T-helper 17 cell (primary cell): ENCODE data around the gene DHRS7B. TPM values are rescaled to one million over a fixed set of nuclear protein-coding genes. Genes with fewer than 3 reads are reported as not detected.
"Not testable (repeated sequence)": the region's sequence is repeated elsewhere in the genome, so short reads cannot be mapped to it uniquely, and the experiment has no call there.

Experiments
- ATAC-seq: fragments of 150-1000 bp; cut with Tn5 transposase; 2 replicates; pipeline ENCODE4 v1.10.0; 2021; ENCODE audit warnings: mild to moderate bottlenecking, moderate library complexity
- DNase-seq, 3 donors: peaks; one replicate each; pipeline versions ENCODE4 v3.0.0 to v3.0.0-alpha.2; 2020 to 2021
- H3K9me3 ChIP-seq: one replicate; pipeline ENCODE4 v1.7.0; 2013; ENCODE audit warnings: low read length, mild to moderate bottlenecking; ENCODE audit not compliant: control insufficient read depth, poor library complexity, severe bottlenecking
- H3K27ac Mint-ChIP-seq: one replicate; pipeline ENCODE4 v1.8.0; 2022; ENCODE audit warnings: mild to moderate bottlenecking, moderate library complexity, mixed read lengths
- H3K27me3 Mint-ChIP-seq: one replicate; pipeline ENCODE4 v1.8.0; 2022; ENCODE audit warnings: mixed read lengths
- H3K36me3 Mint-ChIP-seq: one replicate; pipeline ENCODE4 v1.8.0; 2022; ENCODE audit warnings: low read depth, mixed read lengths
- H3K4me1 Mint-ChIP-seq: one replicate; pipeline ENCODE4 v1.8.0; 2022; ENCODE audit warnings: mild to moderate bottlenecking, mixed read lengths
- H3K4me3 Mint-ChIP-seq: one replicate; pipeline ENCODE4 v1.8.0; 2022; ENCODE audit warnings: mild to moderate bottlenecking, moderate library complexity, mixed read lengths
- total RNA-seq, 4 donors: library from RNA in 2 of 4; stranded (reverse) in 2 of 4; gene quantifications; one replicate each; pipeline ENCODE4 v1.2.3 and lab custom pipeline; 2022 to 2026

DHRS7B gene
- total RNA-seq (1 to 10 TPM; 6.7 to 7.0 TPM), total RNA-seq (lab: John Stamatoyannopoulos, UW) (8.2 to 8.6 reads per million in 2 donors)

DNA sequence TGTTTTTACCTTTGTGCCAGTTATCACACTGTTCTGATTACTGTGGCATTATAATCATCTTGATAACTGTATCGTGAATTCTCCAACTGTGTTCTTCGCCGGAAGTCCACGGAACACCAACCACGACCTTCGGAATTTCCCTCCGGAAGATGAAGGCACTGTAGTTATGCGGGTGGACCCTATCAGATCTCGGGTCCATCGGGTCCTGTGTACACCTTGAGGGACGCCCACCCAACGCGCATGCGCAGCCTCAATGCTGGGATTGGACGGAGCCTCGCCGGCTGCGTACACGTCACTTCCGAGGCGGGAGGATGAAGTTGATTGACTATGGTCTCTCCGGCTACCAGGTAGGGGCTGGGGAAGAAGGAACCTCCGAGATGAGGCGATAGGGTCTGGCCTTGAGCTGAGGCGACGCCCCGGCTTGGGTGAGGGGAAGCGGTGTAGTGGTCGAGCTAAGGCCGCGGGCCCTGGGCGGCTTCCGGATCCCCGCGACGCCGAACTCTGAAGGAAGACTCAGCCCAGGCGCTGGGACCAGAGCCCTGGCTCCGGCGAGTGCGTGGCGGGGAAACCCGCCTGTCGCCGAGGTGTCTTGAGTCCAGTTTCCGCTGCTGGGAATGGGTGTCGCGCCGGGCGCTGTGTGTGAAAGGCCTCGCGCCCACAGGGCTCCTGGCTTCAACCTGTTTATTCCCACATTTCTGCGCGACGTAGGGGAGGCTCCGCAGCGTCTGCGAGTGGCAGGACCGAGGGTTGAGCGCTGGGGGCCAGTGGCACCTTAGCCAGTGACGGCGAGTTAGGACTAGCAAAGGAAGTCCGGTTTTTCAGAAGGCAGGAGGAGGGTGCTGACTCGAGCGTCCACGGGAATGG lies at the start of gene DHRS7B:
DHRS7B (plus strand) TSS at position 320 of the 864 bp plus-strand sequence; CDS start at position 328, 8 bp downstream.
- peak; percentile 89 for ATAC-seq
- H3K27ac Mint-ChIP-seq: peak within 1 kb of the TSS; percentile 99
- H3K4me1 Mint-ChIP-seq: peaks cover 22% of the 10 kb centered on the region

DNA sequence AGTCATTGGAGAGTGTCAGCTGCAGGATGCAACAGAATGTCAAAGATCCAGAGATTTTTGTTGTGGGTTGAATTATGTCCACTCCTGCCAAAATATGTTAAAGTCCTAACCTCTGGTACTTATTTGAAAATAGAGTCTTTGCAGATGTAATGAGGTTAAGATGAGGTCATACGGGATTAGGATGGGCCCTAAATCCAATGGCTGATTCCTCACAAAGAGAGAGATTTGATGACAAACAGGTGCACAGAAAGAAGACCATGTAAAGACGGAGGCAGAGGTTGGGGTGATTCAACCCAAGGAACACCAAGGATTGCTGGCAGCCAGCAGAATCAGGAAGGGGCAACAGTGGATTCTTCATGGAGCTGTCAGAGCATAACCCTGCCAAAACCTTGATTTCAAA lies 49.5 kb upstream of the DHRS7B start:
- Mint-ChIP-seq H3K27ac (no peak overlapping the region), H3K27me3 (peaks cover 36% of the 10 kb centered on the region), H3K4me3 (no peak overlapping the region), H3K4me1 (no peaks in the 10 kb centered on the region), H3K36me3 (peaks cover 4% of the 10 kb centered on the region)
- no peaks in the 10 kb centered on the region for H3K9me3 ChIP-seq
- no peak for DNase-seq
- no peak for ATAC-seq

More for the DNA sequence above, at the start of gene DHRS7B:
- H3K36me3 Mint-ChIP-seq: peaks cover 3% of the 10 kb centered on the region
- H3K9me3 ChIP-seq: no peaks in the 10 kb centered on the region
- DNase-seq: peak; percentile 93 to 94 (median 94)
- H3K4me3 Mint-ChIP-seq: peak within 1 kb of the TSS; percentile 95
- H3K27me3 Mint-ChIP-seq: no peaks in the 10 kb centered on the region

DNA sequence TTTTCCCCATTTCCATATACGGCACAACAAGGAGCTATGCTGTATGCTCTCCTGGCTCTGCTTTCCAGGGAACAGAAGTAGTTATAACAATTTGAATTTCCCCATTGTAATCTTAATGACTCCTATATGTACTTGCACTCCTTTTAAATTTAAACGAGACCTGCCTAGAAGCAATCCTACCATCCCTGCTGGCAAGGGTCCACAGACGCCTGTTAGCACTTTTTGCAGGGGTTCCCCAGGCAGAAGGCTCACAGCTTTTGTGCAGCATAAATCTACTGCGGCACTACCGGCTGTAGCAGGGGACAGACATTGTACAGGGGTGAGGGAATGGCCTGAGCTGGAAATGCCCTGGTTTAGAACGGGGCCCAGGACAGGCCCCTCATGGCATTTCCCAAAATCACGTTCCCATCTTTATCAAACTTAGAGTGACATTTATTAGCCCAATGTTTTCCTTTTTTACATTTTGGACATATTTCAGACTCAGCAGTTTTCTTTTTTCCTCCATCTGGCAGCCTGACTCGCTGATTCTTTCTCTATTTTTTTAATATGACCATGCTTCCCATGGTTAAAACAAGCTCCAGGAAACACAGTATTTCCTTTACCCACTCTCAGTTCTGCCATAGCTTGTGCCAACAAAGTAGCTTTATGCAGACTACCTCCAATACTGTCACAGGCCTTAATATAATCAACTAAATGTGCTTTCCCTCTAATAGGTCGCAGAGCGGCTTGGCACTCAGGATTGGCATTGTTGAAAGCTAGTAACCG lies 48.6 kb upstream of the DHRS7B start:
- DNase-seq (no peak), ATAC-seq (no peak)
- Mint-ChIP-seq H3K36me3 (peaks cover 4% of the 10 kb centered on the region), H3K4me1 (no peaks in the 10 kb centered on the region), H3K27ac (no peak overlapping the region), H3K27me3 (peaks cover 36% of the 10 kb centered on the region), H3K4me3 (no peak overlapping the region)
- H3K9me3 ChIP-seq: no peaks in the 10 kb centered on the region

GRCh38 chr17:21079196-21079595 lies 47.6 kb upstream of the DHRS7B start:
- no peaks in the 10 kb centered on the region for H3K9me3 ChIP-seq
- no peak overlapping the region for H3K4me3 Mint-ChIP-seq
- H3K4me1 Mint-ChIP-seq: no peaks in the 10 kb centered on the region
- H3K27me3 Mint-ChIP-seq: peaks cover 36% of the 10 kb centered on the region
- peaks cover 4% of the 10 kb centered on the region for H3K36me3 Mint-ChIP-seq
- ATAC-seq (no peak), DNase-seq (no peak)
- no peak overlapping the region for H3K27ac Mint-ChIP-seq

GRCh38 chr17:21082001-21082436 lies 44.7 kb upstream of the DHRS7B start:
- no peaks in the 10 kb centered on the region for H3K9me3 ChIP-seq
- DNase-seq (no peak), ATAC-seq (no peak)
- H3K4me1 Mint-ChIP-seq: no peaks in the 10 kb centered on the region
- peaks cover 3% of the 10 kb centered on the region for H3K36me3 Mint-ChIP-seq
- H3K27me3 Mint-ChIP-seq: peaks cover 35% of the 10 kb centered on the region
- no peak overlapping the region for H3K4me3 Mint-ChIP-seq
- H3K27ac Mint-ChIP-seq: no peak overlapping the region

GRCh38 chr17:21085280-21085679 lies 41.5 kb upstream of the DHRS7B start:
- H3K36me3 Mint-ChIP-seq, H3K4me3 Mint-ChIP-seq, ATAC-seq, DNase-seq, H3K27me3 Mint-ChIP-seq, H3K4me1 Mint-ChIP-seq, H3K9me3 ChIP-seq, H3K27ac Mint-ChIP-seq: not testable (repeated sequence)

DNA sequence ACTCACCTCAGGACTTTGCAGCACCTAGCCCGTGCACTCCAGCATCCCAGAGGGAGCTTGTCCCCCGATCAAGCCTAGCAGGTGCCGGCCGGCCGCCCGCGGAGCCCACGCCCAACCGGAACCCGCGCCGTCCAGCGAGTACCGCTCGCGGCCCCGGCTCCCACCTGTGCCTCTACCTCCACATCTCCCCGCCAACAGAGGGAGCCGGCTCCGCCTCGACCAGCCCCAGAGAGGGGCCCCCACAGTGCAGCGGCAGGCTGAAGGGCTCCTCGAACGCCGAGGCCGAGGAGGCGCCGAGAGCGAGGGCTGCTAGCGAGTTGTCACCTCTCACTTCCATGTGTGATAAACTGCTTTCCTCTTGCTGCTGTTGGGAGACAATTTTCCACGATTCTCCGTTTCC lies 41.1 kb upstream of the DHRS7B start:
- H3K4me3 Mint-ChIP-seq: no peak overlapping the region
- no peaks in the 10 kb centered on the region for H3K9me3 ChIP-seq
- peaks cover 6% of the 10 kb centered on the region for H3K27me3 Mint-ChIP-seq
- ATAC-seq (no peak), DNase-seq (no peak)
- peaks cover 3% of the 10 kb centered on the region for H3K36me3 Mint-ChIP-seq
- peaks cover 4% of the 10 kb centered on the region for H3K4me1 Mint-ChIP-seq
- no peak overlapping the region for H3K27ac Mint-ChIP-seq

GRCh38 chr17:21089145-21089544 lies 37.6 kb upstream of the DHRS7B start:
- H3K36me3 Mint-ChIP-seq: no peaks in the 10 kb centered on the region
- no peaks in the 10 kb centered on the region for H3K9me3 ChIP-seq
- H3K27ac Mint-ChIP-seq: no peak overlapping the region
- DNase-seq (no peak), ATAC-seq (no peak)
- peaks cover 6% of the 10 kb centered on the region for H3K27me3 Mint-ChIP-seq
- no peak overlapping the region for H3K4me3 Mint-ChIP-seq
- peaks cover 4% of the 10 kb centered on the region for H3K4me1 Mint-ChIP-seq

- ATAC-seq (no peak), DNase-seq (no peak)
- no peaks in the 10 kb centered on the region for H3K9me3 ChIP-seq
- Mint-ChIP-seq H3K4me3 (no peak overlapping the region), H3K27ac (no peak overlapping the region), H3K36me3 (no peaks in the 10 kb centered on the region), H3K27me3 (peaks cover under 1% of the 10 kb centered on the region), H3K4me1 (peaks cover 4% of the 10 kb centered on the region)
Measured at GRCh38 chr17:21089933-21090901, 36.5 kb upstream of the DHRS7B start.

GRCh38 chr17:21090902-21091618 lies 35.7 kb upstream of the DHRS7B start:
- ATAC-seq (no peak), DNase-seq (no peak)
- no peaks in the 10 kb centered on the region for H3K9me3 ChIP-seq
- H3K36me3 Mint-ChIP-seq: no peaks in the 10 kb centered on the region
- peak overlapping the region; percentile 16 for H3K27ac Mint-ChIP-seq
- peaks cover 4% of the 10 kb centered on the region for H3K4me1 Mint-ChIP-seq
- H3K27me3 Mint-ChIP-seq: no peaks in the 10 kb centered on the region
- H3K4me3 Mint-ChIP-seq: no peak overlapping the region

DNA sequence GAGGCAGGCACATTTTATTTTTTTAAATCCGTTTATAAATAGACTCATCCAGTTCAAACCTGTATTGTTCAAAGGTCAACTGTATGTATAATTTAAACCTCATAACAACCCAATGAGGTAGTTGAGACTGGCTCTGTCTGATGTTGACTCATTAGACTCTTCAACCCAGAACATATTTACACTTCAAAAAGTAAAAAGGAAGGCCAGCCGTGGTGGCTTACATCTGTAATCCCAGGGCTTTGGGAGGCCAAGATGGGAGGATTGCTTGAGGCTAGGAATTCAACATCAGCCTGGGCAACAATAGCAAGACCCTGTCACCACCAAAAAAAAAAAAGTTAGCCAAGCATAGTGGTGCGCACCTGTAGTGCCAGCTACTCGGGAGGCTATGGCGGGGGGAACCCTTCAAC lies 32.5 kb upstream of the DHRS7B start:
- no peak overlapping the region for H3K4me3 Mint-ChIP-seq
- H3K27ac Mint-ChIP-seq: no peak overlapping the region
- no peaks in the 10 kb centered on the region for H3K9me3 ChIP-seq
- peaks cover 12% of the 10 kb centered on the region for H3K4me1 Mint-ChIP-seq
- ATAC-seq (no peak), DNase-seq (no peak)
- no peaks in the 10 kb centered on the region for H3K27me3 Mint-ChIP-seq
- H3K36me3 Mint-ChIP-seq: no peaks in the 10 kb centered on the region

DNA sequence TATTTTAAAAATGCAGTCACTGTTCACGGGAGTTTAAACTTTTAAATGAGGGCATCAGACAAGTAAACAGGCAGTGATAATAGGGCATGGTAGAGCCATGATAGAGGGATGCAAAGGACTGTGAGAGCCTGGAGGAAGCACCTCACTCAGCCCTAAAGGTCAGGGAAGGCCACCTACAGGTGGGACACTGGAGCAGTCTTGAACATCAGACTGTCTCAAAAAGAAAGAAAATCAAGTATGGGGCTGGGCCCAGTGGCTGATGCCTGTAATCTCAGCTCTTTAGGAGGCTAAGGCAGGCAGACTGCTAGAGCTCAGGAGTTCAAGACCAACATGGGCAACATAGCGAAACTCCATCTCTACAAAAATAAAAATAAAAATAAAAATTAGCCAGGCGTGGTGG lies 31.0 kb upstream of the DHRS7B start:
- ATAC-seq (no peak), DNase-seq (no peak)
- peaks cover 14% of the 10 kb centered on the region for H3K4me1 Mint-ChIP-seq
- H3K4me3 Mint-ChIP-seq: no peak overlapping the region
- no peak overlapping the region for H3K27ac Mint-ChIP-seq
- no peaks in the 10 kb centered on the region for H3K9me3 ChIP-seq
- no peaks in the 10 kb centered on the region for H3K36me3 Mint-ChIP-seq
- H3K27me3 Mint-ChIP-seq: no peaks in the 10 kb centered on the region
